Kidney capillary endothelial cell (primary cell): Measurements from ENCODE around the gene KIAA0513.
A peak's percentile ranks its signal among the peaks of the same experiment; 100 is the strongest.

Experiments used
- DNase-seq: peaks from one replicate; pipeline ENCODE4 v3.0.0-alpha.2; 2018; ENCODE audit warnings: low spot score

The KIAA0513 gene

DNA sequence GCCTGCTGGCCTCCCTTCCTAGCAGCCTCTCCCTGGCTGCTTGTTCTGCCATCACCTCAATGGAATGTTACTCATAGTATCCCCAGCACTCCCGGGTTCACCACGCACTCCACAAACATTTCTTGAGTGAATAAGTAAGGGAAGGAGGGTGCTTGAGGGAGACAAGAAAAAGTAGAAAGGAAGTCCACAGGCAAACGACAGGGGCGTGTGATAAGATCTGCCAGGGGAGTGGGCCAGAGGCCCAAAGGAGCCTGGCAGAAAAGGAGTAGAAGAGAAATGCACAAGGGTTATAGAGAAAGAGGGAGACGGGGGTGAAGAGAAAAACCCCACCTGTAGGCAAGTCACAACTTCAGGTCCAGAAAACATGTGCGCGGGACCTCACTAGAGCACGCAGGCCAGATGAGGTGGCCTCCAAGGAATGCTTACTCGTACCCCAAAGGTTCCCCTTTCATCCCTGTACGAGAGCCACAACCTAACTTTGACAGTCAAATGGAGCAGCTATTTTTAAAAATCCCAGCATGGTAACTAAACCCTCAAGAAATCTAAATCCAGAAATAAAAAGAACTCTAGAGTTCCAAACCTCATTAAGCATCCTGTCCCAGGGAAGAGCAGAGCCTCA is 22.9 kb upstream of the KIAA0513 start:
- DNase-seq, result no peak

DNA sequence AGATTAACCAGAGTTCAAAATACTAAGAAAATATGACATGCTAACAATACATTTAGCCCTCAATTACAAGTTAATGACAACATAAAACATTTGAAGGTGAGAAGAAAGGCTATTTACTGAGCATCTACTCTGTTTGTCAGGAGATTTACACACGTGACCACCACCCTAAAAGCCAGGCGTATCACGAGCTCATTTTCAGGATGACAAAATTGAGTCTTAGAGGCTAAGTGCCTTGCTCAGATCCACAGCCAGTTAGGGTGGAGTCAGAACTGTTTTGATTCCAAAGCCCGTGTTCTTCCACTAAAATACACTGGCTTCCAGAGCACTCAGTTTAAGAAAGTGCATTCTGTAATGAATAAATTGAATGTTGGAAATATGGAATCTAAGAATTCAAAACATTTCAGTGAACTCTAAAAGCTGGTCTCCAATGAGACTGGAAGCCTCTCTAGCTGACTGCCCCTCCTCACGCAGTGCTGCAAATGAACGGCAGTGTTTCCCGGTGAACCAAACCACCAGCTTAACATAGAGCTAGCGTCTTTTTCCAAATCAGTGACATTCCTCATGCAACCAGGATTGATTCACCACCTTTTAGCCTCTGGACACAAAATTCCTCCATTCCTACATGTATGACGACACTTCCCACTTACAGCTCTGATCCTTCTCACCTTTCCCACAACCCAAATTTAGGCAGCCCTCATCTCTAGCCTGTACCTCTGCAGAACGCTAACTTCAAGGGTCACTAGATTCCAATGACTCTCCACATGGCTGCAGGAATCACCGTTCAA is 22.1 kb upstream of the KIAA0513 start:
- no peak for DNase-seq

DNA sequence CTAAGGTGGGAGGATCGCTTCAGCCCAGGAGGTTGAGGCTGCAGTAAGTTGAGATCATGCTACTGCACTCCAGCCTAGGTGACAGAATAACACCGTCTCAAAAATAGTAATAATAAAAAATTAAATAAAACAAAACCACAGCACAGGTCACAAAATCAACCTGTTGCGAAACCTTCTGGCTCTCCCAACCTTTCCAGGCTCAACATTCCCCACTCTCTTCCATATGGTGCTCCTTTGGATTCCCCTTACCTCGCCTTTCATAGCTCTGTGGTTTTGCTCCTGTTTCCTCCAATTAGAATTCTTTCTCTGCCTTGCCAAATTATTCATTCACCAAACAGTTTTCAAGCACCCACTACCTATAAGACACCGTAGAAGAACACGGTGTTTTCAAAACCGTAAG is 21.0 kb upstream of the KIAA0513 start:
- DNase-seq, result no peak

- DNase-seq, result no peak
Observed at GRCh38 chr16:85007496-85008214, 19.9 kb upstream of the KIAA0513 start.

- no peak for DNase-seq
Observed at GRCh38 chr16:85008271-85008670, 19.3 kb upstream of the KIAA0513 start.

GRCh38 chr16:85010446-85010930 is 17.1 kb upstream of the KIAA0513 start:
- no peak for DNase-seq

DNA sequence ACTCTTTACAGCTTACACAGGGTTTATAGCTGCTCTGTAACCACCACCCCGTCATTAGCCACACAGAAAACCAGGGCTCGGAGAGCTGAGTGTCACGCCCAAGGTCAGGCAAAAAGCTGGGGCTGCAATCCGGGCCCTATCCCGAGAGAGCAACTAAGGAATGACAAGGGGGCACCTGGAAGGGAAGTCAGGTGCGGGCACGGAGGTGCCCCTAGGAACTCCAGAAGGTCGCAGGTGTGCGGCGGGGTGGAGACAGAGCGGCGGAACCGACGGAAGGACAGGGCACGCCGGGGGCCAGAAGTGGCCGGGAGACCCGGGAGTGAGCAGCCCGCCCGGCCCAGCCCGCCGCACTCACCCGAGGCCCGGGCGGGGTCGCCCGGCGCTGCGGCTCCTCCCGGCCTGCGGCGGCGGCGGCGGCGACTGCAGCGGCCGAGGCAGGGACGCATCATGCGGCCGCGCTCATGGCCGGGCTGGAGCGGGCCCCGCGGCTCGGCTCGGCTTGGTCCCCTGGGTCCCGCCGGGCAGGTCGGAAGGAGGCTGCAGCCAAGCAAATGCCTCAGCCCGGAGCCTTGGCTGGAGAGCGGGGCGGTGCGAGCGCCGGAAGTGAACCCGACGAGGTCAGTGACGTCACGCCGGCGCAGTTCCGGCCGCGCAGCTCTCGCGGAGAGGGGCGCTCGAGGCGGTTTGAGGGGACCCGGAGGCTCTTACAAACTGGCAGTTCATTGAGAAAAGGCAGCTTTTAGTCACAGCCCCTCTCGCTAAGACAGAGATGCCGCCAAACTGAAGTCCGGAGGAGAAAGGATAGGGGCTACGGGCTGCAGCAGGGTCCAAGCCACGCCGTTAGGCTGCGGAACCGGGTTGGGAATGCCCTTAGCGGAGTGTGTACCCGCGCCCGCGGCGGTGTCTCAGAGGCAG is 16.4 kb upstream of the KIAA0513 start, which contains the start of gene ZDHHC7:
TSS of gene ZDHHC7 (minus strand) at position 605 of the 915 bp plus-strand sequence. CDS start 20,917 bp downstream, outside the sequence.
- peak; percentile 81 for DNase-seq

DNA sequence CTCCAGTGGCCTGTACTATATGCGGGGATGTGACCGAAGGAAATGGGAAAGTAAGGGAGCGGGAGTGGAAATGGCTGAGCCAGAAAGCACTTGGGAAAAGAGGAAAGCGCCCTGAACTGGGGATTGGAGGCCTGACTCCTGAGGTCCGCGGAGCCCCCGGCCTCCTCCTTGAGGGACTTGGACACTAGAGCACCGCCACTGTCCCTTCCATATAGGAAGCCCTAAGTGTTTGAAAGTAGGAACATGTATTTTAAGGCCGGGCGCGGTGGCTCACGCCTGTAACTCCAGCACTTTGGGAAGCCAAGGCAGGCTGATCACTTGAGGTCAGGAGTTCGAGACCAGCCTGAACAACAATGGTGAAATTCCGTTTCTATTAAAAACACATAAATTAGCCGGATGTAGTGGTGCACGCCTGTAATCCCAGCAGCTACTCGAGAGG is 15.7 kb upstream of the KIAA0513 start:
- DNase-seq, result peak; percentile 38

DNA sequence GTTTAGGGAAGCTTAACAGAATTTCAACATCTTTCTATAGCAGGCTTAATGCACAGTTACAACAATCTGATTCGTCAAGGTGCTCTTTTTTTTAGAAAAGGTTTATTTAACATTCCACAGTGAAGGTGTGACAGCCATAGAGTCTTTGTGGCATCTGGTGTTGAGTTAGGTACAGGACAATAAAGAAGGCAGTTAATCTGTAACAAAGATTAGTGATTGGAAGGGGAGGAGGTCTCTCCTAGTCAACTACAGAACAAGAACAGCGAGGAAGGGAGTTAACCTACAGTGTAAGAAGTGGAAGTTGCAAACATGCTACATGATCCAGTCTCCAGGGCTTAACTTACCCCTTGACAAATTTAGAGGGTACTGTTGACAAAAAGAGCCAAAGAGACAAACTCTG is 13.3 kb upstream of the KIAA0513 start:
- DNase-seq, result no peak

DNA sequence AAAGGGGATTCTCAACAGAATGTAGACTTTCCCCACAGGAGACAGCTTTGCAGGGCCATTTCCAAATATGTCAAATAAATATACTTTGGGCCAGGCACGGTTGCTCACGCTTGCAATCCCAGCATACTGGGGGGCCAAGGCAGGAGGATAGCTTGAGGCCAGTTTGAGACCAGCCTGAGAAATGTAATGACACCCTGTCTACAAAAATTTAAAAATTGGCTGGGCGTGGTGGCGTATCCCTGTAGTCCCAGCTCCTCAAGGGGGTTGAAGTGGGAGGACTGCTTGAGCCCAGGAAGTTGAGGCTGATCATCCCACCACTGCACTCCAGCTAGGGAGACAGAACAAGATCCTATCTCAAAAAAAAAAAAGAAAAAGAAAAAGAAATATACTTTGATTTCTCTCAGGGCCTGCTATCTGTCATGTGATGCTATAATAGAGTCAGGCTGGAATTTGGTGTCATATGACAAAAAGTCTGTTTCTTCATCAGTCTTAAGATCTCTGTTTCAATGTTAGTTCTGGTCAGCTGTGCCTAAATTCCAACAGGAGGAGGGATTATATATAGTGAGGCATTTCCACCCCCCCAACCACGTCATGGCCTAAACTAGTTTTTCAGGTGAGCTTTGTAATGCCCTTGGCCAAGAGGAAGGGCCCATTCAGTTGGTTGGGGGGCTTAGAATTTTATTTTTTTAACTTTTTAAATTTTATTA is 12.0 kb upstream of the KIAA0513 start:
- no peak for DNase-seq

DNA sequence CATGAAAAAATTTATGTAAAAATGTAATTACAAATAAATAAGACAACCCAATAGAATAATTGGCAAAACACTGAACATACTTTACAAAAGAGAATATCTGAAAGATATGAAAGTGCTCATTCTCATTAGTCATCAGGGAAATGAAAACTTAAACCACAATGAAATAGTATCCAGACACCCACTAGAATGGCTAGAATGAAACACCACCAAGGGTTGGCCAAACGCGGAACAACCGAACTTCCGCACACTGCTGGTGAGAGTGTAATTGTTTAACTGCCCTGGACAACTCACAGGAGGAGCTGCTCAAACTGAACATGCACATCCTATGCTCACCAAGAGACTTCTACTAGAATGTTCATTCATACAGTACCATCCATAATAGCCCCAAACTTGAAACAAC is 10.4 kb upstream of the KIAA0513 start:
- no peak for DNase-seq

DNA sequence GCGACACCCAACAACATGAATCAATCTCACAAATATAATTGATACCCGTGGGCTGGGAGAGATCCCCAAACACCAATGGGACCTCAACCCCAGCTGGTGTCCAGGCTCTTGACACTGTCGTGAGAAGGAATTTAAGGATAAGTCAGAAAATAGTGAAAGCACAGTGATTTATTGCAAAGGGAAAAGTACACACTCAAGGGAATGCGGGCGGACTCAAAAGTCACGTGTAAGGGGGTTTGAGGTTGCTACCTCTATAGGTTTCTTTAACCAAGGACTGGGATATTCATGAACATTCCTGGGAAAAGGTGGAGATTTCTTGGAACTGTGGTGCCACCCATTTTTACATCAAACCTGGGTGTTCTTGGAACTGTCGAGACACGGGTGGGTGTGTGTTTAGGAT is 10.0 kb upstream of the KIAA0513 start:
- no peak for DNase-seq

DNA sequence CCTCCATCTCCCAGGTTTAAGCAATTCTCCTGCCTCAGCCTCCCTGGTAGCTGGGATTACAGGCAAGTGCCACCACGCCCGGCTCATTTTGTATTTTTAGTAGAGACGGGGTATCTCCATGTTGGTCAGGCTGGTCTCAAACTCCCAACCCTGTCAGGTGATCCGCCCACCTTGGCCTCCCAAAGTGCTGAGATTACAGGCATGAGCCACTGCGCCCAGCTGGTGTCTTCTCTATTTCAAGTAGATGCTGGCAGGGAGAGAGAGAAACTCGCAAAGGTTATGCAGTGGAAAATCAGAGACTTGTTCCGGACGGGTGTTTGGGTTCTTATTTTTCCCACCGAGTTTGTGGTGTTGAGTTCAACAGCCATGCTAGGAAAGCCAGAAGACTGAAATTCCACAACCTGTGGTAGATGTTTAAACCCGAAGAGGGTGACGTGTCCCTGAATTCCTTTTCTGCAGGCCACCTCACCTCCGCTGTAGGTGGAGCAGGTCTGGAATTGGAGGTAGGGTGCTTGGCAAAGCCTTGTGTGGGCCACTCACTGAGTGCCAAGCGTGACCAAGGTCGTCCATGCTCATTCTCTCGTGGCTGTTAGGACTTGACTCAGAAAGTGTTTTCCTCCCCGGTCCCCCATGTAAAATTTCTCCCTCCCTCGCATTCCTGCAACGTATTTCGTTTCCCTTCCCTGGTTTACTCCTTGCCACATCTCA is 8.9 kb upstream of the KIAA0513 start:
- DNase-seq, result no peak

GRCh38 chr16:85019659-85020245 is 7.8 kb upstream of the KIAA0513 start:
- DNase-seq, result no peak

DNA sequence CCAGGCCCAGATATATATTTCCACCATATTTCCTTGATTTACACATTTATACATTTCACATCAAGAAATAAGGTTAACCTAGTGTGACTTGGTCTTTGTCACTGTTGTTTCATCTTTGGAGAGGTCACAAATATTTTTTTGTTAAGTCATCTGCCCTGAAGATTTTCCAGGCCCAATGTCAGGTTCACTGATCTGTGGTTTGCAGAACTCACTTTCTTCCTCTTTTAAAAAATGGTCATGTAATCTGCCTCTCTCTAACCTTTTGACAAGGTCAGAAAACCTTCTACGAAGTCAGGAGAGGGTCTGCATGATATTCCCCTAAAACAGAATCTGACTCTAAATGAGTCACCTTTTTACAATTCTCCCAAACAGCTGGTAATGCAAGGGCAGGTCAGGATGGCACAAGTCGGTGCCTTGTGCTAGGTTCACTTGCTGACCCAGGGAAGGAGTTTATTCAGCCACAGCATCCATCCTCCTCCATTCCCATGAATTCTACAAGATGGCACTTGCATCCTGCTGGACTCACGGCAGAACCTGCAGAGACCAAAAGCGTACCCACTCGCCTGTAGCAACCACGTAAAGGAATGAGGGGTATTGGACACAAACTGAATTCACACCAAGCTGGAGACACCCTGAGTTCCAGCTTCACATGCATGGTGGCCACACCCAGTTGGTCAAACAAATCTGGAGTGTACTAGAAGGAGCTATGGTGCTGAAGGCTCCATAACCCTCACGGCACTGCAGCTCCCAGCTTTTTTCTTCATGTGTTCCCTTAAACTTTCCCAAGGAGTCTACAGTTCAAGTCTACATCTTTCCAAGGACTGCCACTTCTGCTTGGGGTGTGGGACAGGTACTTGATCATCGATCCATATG is 1.6 kb upstream of the KIAA0513 start:
- no peak for DNase-seq

DNA sequence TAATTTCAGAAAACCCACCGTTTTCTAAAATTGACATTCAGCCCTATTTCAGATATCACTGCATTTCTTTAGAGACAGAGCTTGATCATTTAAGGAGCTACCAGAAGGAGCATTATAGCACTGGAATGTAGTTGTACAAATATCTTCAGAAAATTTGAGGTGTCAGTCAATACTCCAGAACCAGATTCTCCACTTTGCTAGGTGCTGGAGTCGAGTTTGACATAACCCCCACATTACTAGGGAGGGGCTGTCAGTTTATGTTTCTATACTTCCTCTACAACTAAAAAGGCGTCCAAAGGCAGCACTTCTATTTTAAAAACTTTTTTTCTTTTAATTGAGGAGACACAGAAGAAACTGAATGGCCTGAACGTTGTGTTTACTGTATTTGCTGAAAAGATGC is 892 bp upstream of the KIAA0513 start:
- no peak for DNase-seq

DNA sequence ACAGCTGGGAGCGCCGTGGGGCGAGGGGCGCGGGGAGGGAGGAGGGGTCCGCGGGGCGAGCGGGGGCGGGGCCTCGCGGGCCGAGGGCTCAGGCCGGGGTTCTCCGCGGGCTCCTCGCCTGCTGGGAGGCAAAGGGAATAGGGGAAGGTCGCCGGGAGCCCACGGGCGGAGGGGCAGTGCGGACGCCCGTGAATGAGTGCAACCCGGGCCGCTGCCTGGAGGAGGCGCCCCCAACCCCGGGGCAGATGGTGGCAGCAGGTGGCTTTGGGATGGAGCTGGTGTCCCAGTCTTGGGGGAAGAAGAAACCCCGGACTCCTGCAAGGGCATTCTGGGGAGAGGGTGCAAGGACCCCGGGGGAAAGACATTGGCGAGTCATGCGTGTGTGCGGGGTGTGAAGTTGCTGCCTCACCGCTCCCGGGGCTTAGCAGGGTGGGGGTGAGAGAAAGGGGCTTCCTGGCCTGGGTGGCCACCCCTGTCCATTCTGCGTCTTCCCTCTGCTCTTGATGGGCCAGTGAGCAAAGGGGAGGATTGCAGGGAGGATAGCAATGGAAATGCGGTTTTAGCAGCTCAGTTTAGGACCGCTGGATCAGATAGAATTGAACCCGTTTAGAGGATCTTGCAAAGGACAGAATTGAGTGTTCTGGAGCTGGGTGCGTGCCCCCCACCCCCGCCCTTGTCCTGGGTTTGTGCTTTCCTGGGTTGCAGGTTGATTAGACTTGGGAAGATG is 526 bp downstream of the KIAA0513 start:
- no peak for DNase-seq

DNA sequence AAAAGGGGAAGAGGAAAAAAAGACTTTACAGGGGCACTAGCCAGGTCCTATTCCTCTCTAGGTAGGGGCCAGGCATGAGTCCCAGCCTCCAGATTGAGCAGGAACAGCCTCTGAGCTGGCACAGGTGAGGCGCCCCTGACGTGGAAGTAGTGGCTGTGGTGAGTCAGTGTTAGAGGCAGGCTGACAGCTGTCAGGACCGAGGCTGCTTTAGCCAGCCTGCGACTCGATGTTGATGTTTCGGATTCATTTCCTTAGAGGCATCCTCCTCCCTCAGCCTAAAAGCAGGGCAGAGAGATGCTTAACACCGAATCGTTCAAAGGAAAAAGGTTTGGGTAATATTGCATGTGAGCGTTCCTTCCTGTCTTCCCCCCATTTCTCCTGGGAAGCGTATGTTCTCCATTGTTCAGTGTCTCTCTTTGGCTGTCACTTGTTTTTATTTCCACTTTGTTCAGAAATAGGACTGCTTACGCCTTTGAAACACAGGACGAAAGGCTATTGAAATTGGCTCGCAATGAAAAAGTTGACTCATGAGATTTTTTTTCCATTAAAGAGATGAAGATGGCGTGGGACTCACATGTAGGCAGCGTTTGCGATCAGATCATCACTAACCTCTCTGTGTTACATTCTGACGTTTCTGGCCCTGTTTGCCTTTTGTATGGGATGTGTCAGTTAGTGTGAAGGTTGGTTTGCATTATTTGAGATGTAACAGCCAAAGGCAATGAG is 1.3 kb downstream of the KIAA0513 start:
- DNase-seq, result no peak
